ENCODE data around the gene RAD54L2.

- TF ChIP-seq CTCF (IDR thresholded peaks at IDR 0.05) = no peak
- TF ChIP-seq POLR2A (IDR thresholded peaks at IDR 0.05) = no peak
Observed at GRCh38 chr3:51547274-51547673, 8.8 kb downstream of the RAD54L2 start.
